ENCODE measurements around the gene COQ2. TPM values are rescaled to one million over a fixed set of nuclear protein-coding genes. Genes with fewer than 3 reads are reported as not detected.

Gene COQ2
- total RNA-seq, 1 donor = 11.6 TPM

DNA sequence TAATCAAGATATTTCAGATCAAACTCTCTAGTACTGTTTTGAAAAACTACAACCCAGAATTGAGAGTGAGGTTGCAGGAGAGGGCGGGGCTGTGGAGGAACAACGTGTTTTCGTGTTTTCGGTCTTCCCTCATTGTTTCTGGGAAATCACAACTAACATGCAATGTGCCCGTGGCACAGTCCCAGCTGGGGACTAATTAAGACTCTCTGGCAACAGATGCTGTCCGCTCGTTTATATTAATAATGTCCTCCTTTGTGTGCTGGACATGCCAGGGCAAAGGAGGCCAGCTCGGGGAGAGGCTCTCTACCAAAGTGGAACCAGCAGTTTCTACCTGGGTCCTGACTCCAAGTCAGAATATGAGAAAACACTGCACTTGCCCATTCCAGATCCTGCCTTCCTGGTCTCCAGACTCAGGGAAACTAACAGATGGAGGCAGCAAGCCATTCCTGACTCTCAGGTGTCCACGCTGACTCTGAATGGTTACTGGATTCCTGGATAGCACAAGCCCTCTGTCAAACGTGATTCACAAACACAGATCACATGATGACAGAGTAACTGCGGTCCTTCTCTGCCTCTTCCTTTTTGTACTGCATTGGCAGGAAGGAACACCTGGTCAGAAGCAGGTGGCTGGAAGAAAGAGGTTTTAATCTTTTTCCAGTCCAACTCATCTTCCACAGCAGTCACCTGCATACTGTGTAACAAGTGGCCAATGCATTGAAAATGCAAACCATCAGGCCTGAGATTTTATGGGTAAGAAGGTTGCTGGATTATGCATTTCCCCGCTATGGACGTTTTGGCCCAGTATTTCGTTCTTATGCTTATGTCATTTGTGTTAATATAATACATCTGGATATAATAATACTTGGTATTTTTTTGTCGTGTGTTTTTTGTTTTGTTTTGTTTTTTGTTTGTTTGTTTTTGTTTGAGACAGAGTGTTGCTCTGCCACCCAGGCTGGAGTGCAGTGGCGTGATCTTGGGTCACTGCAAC is 65.0 kb downstream of the COQ2 start:
- no peak for DNase-seq (ENCODE audit: low read depth in 2 of 3, low spot score in 2 of 3)

DNA sequence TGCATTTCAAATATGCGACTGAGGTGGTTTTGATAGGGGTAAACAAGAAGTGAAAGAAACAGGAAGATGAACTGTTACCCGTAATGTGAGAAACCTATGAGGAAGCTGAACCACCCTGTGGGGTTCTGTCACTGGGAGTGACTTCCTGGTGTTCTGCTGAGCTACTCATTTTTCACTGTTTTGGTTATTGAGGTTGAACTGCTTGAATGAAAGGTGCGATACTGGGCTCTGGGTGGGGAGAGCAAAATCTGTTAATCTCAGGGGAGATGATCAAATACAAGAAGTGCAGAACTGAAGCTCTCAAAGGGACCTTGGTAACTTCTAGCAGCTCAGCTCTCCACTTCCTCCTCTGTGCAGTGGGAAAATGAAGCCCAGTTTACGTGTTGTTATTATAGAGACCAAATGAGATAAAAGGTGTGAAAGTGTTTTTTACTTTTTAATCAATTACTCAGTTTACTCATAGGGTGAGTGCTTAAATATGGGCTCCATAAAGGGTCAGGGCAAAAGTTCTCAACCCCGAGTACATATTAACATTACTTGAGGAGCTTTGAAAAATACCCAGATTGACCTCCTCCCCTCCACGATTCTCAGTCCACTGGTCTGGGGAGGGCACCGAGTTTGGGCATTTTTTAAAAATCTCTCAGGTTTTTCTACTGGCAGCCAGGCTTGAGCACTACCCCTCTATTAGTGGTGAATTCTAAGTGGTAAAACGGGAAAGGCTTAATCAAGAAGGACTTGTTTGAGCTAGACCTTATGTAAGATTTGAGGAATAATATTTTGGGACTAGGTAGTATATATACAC is 66.7 kb downstream of the COQ2 start:
- DNase-seq (ENCODE audit: low read depth in 2 of 3, low spot score in 2 of 3) = peak; percentile 47 to 81 (median 59)

- no peak for DNase-seq (ENCODE audit: low read depth in 2 of 3, low spot score in 2 of 3)
These were observed 67.5 kb downstream of the COQ2 start for GRCh38 chr4:83216959-83217683.

GRCh38 chr4:83214079-83214478 is 70.5 kb downstream of the COQ2 start:
- no peak for DNase-seq (ENCODE audit: low read depth in 2 of 3, low spot score in 2 of 3)

Small RNA genes lying within 50 kb of the gene (small RNA-seq; reads per million reads assigned to genes)
- gene AC114781.3 = not detected

Other genes starting within 250 kb of the COQ2 start
- gene COPS4, start 249.6 kb downstream of the COQ2 start, total RNA-seq = 53.1 TPM
- 205 TPM for gene PLAC8, start 170.1 kb downstream of the COQ2 start, total RNA-seq
- gene HPSE, start 50.0 kb upstream of the COQ2 start, total RNA-seq = 0.81 TPM
- gene HELQ, start 171.0 kb upstream of the COQ2 start, total RNA-seq = 14.0 TPM
- 7.3 TPM for gene MRPS18C, start 171.3 kb upstream of the COQ2 start, total RNA-seq
- 14.5 TPM for gene ABRAXAS1, start 200.3 kb upstream of the COQ2 start, total RNA-seq

Data from hematopoietic multipotent progenitor cell (in vitro differentiated cells).